ENCODE data around the gene ETS1. TPM values are rescaled to one million over a fixed set of nuclear protein-coding genes. Genes with fewer than 3 reads are reported as not detected.

ETS1 gene
- total and polyA plus RNA-seq, 2 experiments from 2014 or later, result 25.6 to 52.6 TPM

DNA sequence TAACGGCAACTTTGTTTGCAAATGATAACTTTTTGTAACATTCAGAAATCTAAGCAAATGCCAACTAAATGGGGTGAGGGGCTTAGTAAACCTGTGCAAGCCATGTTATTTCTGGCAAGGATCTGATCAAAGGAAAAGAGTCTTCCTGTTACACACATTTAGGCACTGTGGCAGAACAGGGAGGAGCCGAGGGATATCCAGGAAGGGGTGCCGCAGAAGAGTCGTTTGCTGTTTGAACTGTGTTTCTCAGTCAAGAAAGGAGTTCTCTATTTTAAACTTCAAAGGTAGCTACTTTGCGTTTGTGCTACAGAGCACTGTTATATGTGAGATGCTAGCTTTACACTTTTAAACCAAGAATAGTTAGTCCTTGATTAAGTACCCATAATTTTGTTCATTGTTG is 175.5 kb downstream of the ETS1 start:
- no peaks in the 10 kb centered on the region for H3K9me3 Mint-ChIP-seq

More for the DNA sequence above, 175.5 kb downstream of the ETS1 start:
- Histone ChIP-seq H3K4me3 (no peak overlapping the region), H4K20me1 (replicated peaks; ENCODE audit: insufficient read depth) (no peaks in the 10 kb centered on the region), H3K27ac (ENCODE audit: low read depth) (no peak overlapping the region), H3K36me3 (ENCODE audit: insufficient read depth) (no peaks in the 10 kb centered on the region), H3K4me1 (ENCODE audit: insufficient read depth) (no peaks in the 10 kb centered on the region), H3K27me3 (ENCODE audit: insufficient read depth) (no peaks in the 10 kb centered on the region), H3K79me2 (replicated peaks; ENCODE audit: insufficient read depth) (no peaks in the 10 kb centered on the region), H3K9me2 (ENCODE audit: insufficient read depth) (no peaks in the 10 kb centered on the region), H3F3A (replicated peaks; ENCODE audit: low read depth) (no peaks in the 10 kb centered on the region), H2AFZ (no peak overlapping the region; the same call in 1 of the 2 replicates), H3K4me2 (no peak overlapping the region)
- no peaks in the 10 kb centered on the region for H3K4me1 Mint-ChIP-seq
- H3K36me3 Mint-ChIP-seq (ENCODE audit: low read depth), result no peaks in the 10 kb centered on the region
- H3K27ac Mint-ChIP-seq, result no peak overlapping the region
- no peak overlapping the region for H3K4me3 Mint-ChIP-seq
- TF ChIP-seq EZH2 (IDR thresholded peaks at IDR 0.05; ENCODE audit: low read depth, unreplicated experiment), result no peak
- TF ChIP-seq POLR2AphosphoS5 (IDR thresholded peaks at IDR 0.05; ENCODE audit: low read depth), result no peak
- no peak for TF ChIP-seq STAT1 (IDR thresholded peaks at IDR 0.05; ENCODE audit: unreplicated experiment)
- TF ChIP-seq, protein P1, sequence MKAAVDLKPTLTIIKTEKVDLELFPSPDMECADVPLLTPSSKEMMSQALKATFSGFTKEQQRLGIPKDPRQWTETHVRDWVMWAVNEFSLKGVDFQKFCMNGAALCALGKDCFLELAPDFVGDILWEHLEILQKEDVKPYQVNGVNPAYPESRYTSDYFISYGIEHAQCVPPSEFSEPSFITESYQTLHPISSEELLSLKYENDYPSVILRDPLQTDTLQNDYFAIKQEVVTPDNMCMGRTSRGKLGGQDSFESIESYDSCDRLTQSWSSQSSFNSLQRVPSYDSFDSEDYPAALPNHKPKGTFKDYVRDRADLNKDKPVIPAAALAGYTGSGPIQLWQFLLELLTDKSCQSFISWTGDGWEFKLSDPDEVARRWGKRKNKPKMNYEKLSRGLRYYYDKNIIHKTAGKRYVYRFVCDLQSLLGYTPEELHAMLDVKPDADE (IDR thresholded peaks at IDR 0.05), result no peak
- no peak for TF ChIP-seq ZNF114 (CRISPR knock-in tag; IDR thresholded peaks at IDR 0.05)
- TF ChIP-seq NANOG (IDR thresholded peaks at IDR 0.05; ENCODE audit: borderline replicate concordance), result no peak
- no peak for TF ChIP-seq ZNF331 (CRISPR knock-in tag; IDR thresholded peaks at IDR 0.05; ENCODE audit: low read depth)
- TF ChIP-seq EZH2phosphoT487 (IDR thresholded peaks at IDR 0.05; ENCODE audit: unreplicated experiment), result no peak
- TF ChIP-seq, protein P2, sequence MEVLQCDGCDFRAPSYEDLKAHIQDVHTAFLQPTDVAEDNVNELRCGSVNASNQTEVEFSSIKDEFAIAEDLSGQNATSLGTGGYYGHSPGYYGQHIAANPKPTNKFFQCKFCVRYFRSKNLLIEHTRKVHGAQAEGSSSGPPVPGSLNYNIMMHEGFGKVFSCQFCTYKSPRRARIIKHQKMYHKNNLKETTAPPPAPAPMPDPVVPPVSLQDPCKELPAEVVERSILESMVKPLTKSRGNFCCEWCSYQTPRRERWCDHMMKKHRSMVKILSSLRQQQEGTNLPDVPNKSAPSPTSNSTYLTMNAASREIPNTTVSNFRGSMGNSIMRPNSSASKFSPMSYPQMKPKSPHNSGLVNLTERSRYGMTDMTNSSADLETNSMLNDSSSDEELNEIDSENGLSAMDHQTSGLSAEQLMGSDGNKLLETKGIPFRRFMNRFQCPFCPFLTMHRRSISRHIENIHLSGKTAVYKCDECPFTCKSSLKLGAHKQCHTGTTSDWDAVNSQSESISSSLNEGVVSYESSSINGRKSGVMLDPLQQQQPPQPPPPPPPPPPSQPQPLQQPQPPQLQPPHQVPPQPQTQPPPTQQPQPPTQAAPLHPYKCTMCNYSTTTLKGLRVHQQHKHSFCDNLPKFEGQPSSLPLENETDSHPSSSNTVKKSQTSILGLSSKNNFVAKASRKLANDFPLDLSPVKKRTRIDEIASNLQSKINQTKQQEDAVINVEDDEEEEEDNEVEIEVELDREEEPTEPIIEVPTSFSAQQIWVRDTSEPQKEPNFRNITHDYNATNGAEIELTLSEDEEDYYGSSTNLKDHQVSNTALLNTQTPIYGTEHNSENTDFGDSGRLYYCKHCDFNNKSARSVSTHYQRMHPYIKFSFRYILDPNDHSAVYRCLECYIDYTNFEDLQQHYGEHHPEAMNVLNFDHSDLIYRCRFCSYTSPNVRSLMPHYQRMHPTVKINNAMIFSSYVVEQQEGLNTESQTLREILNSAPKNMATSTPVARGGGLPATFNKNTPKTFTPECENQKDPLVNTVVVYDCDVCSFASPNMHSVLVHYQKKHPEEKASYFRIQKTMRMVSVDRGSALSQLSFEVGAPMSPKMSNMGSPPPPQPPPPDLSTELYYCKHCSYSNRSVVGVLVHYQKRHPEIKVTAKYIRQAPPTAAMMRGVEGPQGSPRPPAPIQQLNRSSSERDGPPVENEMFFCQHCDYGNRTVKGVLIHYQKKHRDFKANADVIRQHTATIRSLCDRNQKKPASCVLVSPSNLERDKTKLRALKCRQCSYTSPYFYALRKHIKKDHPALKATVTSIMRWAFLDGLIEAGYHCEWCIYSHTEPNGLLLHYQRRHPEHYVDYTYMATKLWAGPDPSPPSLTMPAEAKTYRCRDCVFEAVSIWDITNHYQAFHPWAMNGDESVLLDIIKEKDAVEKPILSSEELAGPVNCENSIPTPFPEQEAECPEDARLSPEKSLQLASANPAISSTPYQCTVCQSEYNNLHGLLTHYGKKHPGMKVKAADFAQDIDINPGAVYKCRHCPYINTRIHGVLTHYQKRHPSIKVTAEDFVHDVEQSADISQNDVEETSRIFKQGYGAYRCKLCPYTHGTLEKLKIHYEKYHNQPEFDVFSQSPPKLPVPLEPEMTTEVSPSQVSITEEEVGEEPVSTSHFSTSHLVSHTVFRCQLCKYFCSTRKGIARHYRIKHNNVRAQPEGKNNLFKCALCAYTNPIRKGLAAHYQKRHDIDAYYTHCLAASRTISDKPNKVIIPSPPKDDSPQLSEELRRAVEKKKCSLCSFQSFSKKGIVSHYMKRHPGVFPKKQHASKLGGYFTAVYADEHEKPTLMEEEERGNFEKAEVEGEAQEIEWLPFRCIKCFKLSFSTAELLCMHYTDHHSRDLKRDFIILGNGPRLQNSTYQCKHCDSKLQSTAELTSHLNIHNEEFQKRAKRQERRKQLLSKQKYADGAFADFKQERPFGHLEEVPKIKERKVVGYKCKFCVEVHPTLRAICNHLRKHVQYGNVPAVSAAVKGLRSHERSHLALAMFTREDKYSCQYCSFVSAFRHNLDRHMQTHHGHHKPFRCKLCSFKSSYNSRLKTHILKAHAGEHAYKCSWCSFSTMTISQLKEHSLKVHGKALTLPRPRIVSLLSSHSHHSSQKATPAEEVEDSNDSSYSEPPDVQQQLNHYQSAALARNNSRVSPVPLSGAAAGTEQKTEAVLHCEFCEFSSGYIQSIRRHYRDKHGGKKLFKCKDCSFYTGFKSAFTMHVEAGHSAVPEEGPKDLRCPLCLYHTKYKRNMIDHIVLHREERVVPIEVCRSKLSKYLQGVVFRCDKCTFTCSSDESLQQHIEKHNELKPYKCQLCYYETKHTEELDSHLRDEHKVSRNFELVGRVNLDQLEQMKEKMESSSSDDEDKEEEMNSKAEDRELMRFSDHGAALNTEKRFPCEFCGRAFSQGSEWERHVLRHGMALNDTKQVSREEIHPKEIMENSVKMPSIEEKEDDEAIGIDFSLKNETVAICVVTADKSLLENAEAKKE (CRISPR knock-in tag; IDR thresholded peaks at IDR 0.05), result no peak
- TF ChIP-seq, protein P3, sequence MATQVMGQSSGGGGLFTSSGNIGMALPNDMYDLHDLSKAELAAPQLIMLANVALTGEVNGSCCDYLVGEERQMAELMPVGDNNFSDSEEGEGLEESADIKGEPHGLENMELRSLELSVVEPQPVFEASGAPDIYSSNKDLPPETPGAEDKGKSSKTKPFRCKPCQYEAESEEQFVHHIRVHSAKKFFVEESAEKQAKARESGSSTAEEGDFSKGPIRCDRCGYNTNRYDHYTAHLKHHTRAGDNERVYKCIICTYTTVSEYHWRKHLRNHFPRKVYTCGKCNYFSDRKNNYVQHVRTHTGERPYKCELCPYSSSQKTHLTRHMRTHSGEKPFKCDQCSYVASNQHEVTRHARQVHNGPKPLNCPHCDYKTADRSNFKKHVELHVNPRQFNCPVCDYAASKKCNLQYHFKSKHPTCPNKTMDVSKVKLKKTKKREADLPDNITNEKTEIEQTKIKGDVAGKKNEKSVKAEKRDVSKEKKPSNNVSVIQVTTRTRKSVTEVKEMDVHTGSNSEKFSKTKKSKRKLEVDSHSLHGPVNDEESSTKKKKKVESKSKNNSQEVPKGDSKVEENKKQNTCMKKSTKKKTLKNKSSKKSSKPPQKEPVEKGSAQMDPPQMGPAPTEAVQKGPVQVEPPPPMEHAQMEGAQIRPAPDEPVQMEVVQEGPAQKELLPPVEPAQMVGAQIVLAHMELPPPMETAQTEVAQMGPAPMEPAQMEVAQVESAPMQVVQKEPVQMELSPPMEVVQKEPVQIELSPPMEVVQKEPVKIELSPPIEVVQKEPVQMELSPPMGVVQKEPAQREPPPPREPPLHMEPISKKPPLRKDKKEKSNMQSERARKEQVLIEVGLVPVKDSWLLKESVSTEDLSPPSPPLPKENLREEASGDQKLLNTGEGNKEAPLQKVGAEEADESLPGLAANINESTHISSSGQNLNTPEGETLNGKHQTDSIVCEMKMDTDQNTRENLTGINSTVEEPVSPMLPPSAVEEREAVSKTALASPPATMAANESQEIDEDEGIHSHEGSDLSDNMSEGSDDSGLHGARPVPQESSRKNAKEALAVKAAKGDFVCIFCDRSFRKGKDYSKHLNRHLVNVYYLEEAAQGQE (IDR thresholded peaks at IDR 0.05; ENCODE audit: unreplicated experiment), result no peak
- no peak for TF ChIP-seq JUNB (IDR thresholded peaks at IDR 0.05; ENCODE audit: unreplicated experiment)
- TF ChIP-seq CREB1 (CRISPR knock-in tag; IDR thresholded peaks at IDR 0.05; ENCODE audit: low read depth), result no peak
- TF ChIP-seq, protein P4, sequence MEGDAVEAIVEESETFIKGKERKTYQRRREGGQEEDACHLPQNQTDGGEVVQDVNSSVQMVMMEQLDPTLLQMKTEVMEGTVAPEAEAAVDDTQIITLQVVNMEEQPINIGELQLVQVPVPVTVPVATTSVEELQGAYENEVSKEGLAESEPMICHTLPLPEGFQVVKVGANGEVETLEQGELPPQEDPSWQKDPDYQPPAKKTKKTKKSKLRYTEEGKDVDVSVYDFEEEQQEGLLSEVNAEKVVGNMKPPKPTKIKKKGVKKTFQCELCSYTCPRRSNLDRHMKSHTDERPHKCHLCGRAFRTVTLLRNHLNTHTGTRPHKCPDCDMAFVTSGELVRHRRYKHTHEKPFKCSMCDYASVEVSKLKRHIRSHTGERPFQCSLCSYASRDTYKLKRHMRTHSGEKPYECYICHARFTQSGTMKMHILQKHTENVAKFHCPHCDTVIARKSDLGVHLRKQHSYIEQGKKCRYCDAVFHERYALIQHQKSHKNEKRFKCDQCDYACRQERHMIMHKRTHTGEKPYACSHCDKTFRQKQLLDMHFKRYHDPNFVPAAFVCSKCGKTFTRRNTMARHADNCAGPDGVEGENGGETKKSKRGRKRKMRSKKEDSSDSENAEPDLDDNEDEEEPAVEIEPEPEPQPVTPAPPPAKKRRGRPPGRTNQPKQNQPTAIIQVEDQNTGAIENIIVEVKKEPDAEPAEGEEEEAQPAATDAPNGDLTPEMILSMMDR (conservative IDR thresholded peaks at IDR 0.05; ENCODE audit: low read depth in 2 of 2), result no peak
- no peak for DNase-seq (ENCODE audit: low spot score)
- no peak for ATAC-seq
- no peaks in the 10 kb centered on the region for H3K27me3 Mint-ChIP-seq (ENCODE audit: insufficient read depth, low read depth, poor library complexity)
